GM21528 (cell line): ENCODE results near the gene DENND1A.

Source experiments
- ATAC-seq: cut with Tn5 transposase; IDR thresholded peaks from one replicate; pipeline ENCODE4 v1.9.1; 2021; ENCODE audit warnings: mild to moderate bottlenecking, moderate library complexity; ENCODE audit not compliant: unreplicated experiment, low FRiP score

DENND1A gene

DNA sequence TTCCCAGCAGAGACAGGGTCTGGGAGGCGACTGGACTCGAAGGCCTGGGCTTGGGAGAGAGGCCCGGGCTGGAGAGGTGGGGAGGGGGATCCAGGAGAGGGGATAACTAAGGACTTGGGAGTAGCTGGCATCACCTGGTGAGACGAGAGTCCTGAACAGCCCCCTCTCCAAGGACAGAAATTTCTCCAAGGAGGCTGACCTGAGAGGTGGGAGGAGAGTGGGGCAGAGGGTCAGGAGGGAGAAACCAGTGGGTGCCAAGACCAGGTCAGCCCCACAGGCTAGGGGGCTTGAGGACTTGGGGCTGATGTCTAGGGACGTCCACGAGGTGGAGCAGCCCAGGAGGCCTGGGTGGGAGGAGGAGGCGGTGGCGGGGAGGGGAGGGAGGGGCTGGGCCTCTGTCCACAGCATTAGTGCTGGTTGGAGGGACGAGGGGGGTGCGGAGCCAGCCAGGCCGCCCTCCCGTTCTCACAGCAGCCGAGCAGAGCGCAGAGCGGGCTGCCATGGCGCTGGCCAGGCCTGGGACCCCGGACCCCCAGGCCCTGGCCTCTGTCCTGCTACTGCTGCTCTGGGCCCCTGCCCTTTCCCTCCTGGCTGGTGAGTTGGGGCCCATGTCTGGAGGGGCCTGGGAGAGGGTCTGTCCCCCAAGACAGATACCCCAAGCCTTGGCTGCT, 574.0 kb downstream of the DENND1A start, which contains the start of gene CRB2:
Gene CRB2, plus strand, starts transcription at position 437 of the 671 bp plus-strand sequence. Its CDS starts 64 bp downstream, at position 501.
- ATAC-seq = no peak

DNA sequence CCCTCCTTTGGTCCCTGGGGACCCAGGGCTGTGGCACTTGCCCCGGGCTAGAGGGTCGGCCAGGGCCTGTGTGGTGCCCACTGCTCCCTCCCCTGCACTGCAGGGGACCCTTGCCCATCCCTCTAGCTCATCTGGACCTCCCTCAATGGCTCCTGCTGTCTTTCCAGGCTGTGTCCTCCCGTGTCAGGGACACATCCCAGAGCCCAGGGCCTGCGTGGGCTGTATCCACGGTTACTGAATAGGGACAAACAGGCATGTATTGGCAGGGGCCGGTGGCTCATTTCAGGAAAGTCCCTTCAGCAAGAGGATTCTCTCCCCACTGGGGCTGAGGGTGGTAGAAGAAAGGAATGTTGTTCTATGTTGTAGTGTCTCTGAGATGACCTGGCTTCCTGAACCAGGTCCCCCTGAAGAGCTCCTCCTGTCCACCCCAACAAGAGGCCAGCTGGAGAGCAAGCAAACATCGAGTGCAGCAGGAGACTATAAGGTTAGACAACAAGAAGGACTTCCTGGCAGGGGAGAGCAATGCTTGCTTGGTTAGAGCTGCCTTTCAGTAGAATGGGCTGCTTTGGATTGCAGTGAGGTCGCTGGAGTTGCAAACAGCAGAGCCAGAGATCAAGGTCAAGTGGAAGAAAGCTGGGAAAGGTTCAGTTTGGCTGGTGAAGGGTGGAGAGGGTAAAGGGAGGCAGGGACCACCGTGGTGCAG, 575.0 kb downstream of the DENND1A start:
- ATAC-seq = no peak

DNA sequence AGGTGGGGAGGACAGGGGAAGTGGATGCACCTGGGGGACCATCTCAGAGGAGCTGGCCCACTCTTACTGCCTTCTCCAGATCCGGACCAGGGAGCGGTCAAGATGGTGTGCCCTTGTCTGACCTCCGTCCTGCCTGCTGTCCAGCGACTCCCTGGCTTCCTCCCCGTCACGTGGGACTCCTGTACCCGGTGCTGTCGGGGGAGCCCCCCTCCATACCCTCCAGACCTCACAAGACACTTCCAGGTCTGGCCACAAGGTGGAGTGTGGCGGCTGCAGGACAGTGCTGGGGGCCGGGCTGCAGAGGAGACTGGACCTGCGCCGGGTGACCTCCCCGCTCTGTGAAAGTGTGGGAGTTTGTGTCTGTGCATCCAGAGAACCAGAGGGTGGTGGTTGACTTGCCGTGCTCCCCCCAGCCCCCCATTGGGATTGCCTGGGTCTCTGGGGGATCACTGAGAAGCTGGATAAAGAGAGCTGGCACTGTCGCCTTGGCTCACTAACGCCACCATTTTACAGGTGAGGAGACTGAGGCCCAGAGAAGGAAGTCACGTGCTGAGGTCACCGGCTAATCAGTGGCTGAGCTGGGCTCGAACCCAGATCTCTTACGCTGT, 575.8 kb downstream of the DENND1A start:
- ATAC-seq = peak; percentile 45

DNA sequence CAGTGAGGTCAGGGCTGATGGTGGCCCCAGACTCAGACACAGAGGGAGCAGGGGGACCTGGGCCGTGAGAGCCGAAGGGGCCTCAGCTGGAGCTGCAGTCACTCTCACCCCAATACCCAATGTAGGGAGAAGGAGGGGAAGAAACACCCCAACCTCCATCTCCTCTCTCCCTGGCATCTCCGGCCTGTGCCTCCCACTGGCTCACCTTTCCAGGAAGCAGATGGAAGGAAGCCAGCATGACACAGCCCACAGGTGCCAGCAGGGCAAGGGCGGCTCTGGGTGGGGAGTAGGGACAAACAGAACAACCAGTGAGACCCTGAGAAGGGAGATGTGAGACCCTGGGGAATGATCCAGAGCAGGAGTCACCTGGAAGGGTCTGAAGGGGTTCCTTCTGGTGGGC, 576.9 kb downstream of the DENND1A start:
- no peak for ATAC-seq

- ATAC-seq = no peak
Measured at GRCh38 chr9:123350590-123351310, 579.2 kb downstream of the DENND1A start.

GRCh38 chr9:123349691-123350480, 580.0 kb downstream of the DENND1A start:
- peak; percentile 60 for ATAC-seq

- no peak for ATAC-seq
Measured at GRCh38 chr9:123349033-123349432, 580.9 kb downstream of the DENND1A start.

- no peak for ATAC-seq
Measured at GRCh38 chr9:123348317-123348992, 581.5 kb downstream of the DENND1A start.

GRCh38 chr9:123347289-123348060, 582.5 kb downstream of the DENND1A start:
- no peak for ATAC-seq

DNA sequence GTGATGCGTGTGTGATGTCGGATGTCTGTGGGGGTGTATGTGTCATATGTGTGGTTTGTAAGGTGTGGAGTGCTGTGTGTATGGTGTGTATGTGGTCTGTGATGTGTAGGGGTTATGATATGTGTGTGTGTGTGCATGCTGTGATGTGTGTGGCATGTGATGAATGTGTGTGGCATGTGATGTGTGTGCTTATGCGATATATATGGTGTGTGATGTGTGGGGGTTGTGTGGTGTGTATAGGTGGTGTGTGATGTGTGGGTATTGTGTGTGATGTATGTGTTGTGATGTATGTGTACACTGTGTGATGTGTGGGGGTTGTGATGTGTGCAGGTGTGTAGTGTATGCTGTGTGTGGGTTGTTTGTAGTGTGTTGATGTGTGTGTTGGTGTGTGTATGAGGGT, 583.1 kb downstream of the DENND1A start:
- ATAC-seq = no peak

DNA sequence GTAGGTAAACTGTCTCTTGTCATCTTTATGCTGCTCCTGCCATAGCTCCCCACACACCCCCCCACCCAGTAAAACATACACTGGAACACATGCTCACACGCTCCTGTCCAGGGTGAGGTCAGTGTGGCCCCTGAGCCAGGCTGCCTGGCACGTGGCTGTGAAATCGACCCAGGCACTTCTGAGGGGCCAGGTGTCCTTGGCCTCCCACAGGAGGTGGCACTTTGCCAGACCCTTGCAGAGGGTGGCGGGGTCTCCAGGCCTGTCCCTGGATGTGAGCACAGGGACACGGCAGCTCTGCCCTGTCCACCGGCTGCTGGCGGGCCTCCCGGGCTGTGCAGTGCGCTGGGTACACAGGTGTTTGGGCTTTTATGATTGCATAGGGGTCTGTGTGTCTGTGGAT, 583.9 kb downstream of the DENND1A start:
- ATAC-seq = no peak

- no peak for ATAC-seq
Measured at GRCh38 chr9:123345567-123345955, 584.4 kb downstream of the DENND1A start.

DNA sequence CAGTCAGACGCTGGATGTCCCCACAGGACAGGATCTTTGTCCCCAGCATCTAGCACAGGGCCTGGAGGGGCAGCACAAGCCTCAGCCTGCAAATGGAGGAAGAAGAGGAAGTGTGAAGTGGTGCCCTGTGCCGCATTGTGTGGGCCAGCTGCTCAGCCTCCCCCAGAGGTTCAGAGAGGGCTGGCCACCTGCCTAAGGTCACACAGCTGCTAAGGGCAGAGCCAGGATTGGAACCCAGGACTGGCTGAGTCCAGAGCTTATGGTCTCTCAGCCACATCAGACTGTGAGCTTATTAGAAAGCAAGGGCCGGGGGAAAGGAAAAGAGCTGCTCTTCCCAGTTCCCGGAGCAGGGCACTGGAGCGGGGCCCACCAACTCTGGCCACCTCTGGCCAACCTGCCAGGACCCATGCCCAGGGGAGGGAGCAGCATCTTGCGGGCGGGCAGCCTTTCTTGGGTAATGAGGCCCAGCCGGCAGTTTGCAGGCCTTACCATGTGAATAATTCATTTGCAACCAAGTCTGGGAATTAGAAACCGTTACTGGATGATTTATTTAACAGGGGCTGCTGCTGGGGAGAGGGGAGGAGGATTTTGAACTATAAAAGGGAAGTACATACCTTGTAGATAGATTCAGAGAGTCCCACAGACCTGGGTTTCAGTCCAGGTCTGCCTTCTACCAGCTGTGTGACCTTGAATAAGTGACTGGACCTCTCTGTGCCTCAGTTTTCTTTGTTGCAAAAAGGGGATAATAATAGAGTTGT, 585.6 kb downstream of the DENND1A start:
- ATAC-seq = no peak

DNA sequence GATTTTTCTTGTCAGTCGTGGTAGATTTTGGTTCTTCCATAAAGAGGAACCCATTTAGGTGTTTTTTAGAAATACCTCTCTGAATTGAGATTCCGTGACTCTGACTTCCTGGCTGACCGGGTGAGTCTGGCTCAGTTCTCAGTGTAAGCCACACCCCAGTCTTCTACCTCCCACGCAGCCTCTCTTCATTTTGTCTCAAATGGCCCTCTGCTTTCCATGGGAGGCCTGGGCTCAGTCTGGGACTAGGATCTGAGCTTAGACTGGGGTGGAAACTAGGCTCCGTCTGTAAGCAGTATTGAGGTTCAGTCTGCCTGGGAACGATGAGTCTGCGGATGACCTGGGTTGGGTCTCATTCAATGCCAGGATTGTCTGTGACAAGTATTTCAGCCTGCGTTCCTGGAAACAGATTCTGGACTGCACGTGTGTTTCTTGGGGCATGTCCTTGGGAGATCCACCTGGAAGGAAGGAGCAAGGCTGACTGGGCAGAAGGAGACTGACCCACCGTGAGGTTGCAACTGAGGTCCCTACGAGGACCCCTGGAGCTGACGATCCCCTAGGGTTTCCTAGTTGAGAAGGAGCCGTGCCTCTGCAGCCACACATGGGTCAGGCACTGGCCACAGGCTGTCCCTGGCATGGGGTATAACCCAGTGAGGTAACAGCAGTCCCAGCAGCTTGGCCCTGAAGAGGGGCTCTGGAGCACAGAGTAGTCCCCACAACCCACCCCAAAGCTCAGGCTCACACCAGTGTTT, 586.3 kb downstream of the DENND1A start:
- ATAC-seq = no peak

GRCh38 chr9:123342247-123342646, 587.7 kb downstream of the DENND1A start:
- ATAC-seq = no peak

DNA sequence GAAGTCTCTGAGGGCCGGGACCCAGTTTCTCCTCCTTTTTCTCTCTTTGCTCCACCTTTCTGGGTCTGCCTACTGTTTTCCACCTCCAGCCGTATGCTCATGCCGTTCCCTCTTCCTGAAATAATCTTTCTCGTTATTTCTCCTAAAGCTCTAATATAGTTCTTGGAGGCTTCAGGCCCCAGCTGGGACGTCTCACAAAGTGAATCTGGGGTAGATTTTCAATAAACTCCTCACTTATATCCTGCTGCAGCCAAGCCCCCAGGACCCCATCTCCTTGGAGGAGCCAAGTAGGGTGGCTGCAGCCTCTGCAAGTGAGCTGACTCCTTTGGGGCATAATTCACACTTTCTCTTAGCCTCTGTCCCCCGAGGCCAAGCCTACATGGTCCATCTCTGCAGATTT, 588.1 kb downstream of the DENND1A start:
- no peak for ATAC-seq

DNA sequence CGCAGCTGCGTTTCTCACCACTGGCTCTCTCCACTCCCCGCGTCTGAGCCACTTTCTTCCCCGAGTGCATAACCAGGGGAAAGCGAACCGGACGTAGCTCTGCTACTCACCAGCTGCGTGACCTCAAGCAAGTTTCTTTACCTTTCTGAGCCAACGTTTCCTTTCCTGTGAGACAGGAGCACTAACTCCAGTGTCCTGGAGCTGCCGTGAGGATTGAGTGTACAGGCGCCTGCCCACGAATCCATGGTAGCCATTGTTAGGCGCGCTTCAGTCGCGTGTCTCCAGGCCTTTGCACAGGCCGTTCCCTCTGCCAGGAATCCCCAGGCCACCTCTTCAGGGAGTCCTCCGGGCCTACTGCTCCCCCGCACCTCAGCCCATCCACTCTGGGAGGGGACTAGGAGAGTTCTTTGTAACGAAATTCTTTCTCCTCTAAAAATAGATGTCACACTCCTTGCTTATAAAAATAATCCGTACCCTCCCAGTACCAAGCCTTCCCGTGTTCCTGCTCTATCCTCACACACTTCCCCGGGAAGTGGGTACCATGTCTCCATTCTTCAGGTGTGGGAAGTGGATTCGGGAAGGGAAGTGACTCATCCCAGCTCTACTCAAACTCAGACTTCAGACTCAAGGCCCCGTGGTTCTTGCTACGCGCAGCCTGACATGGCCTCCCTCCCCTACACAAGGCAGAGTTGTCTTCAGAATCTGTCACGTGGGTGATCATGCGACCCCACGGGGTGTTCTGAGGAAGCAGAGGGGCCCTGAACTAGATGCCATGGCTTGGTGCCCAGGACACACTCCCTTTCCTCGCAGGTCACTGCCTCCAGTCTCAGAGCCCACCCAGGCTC, 590.0 kb downstream of the DENND1A start:
- peak; percentile 51 for ATAC-seq
